Measurements from ENCODE around the gene ZBED6. TPM values are rescaled to one million over a fixed set of nuclear protein-coding genes. Genes with fewer than 3 reads are reported as not detected.

The ZBED6 gene
- total and polyA plus RNA-seq, 9 of the 15 experiments (the other 6 are each of a cell fraction or from before 2014, with no cell fraction given), result 0.21 to 16.6 (median 5.0) TPM

- H2AFZ ChIP-seq (ENCODE audit: low read depth, low read length), result no peak overlapping the region
- FAIRE-seq, result peak; percentile 19
- peaks cover 37 to 41% of the 10 kb centered on the region in 2 experiments for H3K27me3 ChIP-seq (ENCODE audit: control insufficient read depth in 2 of 2, insufficient read depth in 2 of 2, low read length in 2 of 2)
- intact Hi-C loops (cut with micrococcal nuclease), result loop anchor here (10.0 kb wide), 1 partner anchor 147 kb away; the partner anchor contains the start of gene ATP2B4
- H3K4me2 ChIP-seq (ENCODE audit: insufficient read depth, low read length), result no peak overlapping the region
- DNase-seq (ENCODE audit: extremely low read depth in 1 of 4, low spot score in 3 of 4), result no peak
- no peaks in the 10 kb centered on the region for H3K9me1 ChIP-seq (ENCODE audit: control insufficient read depth, insufficient read depth, low read length)
- no peaks in the 10 kb centered on the region for H3K9me3 ChIP-seq (replicated peaks; ENCODE audit: control insufficient read depth, insufficient read depth, low read depth, low read length)
- ATAC-seq, result no peak
- no peaks in the 10 kb centered on the region for H3K79me2 ChIP-seq (ENCODE audit: control insufficient read depth, insufficient read depth, low read length)
- BruUV-seq (replicated peaks), result no TSS peak
- H3K9ac ChIP-seq (ENCODE audit: insufficient read depth in 1 of 2, low read depth in 2 of 2, low read length in 2 of 2), result no peak overlapping the region
- CTCF ChIA-PET (ENCODE audit: low intra/inter-chr PET ratio), result no interaction called here
- H3K4me1 ChIP-seq (replicated peaks in 1 of 2; ENCODE audit: control insufficient read depth in 2 of 2, insufficient read depth in 2 of 2, low read length in 2 of 2), result no peaks in the 10 kb centered on the region; a peak in 1 of 5 replicates
- no peaks in the 10 kb centered on the region for H3K36me3 ChIP-seq (ENCODE audit: control insufficient read depth, insufficient read depth, low read length)
- TF ChIP-seq MLX (CRISPR knock-in tag; conservative IDR thresholded peaks at IDR 0.05) (no peak), SIRT6 (IDR thresholded peaks at IDR 0.05; ENCODE audit: low read depth, low read length) (no peak), RBM15 (IDR thresholded peaks at IDR 0.05; ENCODE audit: insufficient read depth, low read length) (no peak), ZFP36 (IDR thresholded peaks at IDR 0.05; ENCODE audit: low read depth, low read length, partially characterized antibody) (no peak), ZNF347 (CRISPR knock-in tag; IDR thresholded peaks at IDR 0.05; ENCODE audit: low read depth) (no peak), FOXK1 (CRISPR knock-in tag; IDR thresholded peaks at IDR 0.05; ENCODE audit: borderline replicate concordance) (no peak), ZNF282 (CRISPR knock-in tag; IDR thresholded peaks at IDR 0.05) (no peak), ZBTB26 (CRISPR knock-in tag; IDR thresholded peaks at IDR 0.05) (no peak), PML (IDR thresholded peaks at IDR 0.05; ENCODE audit: low read length) (no peak), KLF13 (tag; IDR thresholded peaks at IDR 0.05; ENCODE audit: borderline replicate concordance, low read depth) (no peak), GABPB2 (CRISPR knock-in tag; conservative IDR thresholded peaks at IDR 0.05) (no peak), ILK (tag; IDR thresholded peaks at IDR 0.05; ENCODE audit: borderline replicate concordance, low read depth) (no peak), ZNF12 (CRISPR knock-in tag; IDR thresholded peaks at IDR 0.05) (no peak)
- POLR2A ChIA-PET, result interaction anchor here (0.9 kb wide), 1 partner anchor 12 kb away, joined by 3 read pairs; no protein-coding TSS in a partner anchor
- H4K20me1 ChIP-seq (replicated peaks; ENCODE audit: control insufficient read depth, insufficient read depth, low read length), result no peaks in the 10 kb centered on the region
- 0% methylated on average over 7 of the region's 7 CpGs for WGBS (ENCODE audit: insufficient coverage, low coverage, missing lambda C conversion rate)
- H3K4me3 ChIP-seq, result no peak overlapping the region
- H3K27ac ChIP-seq (ENCODE audit: extremely low read depth, low read depth, low read length), result no peak overlapping the region
- in situ Hi-C loops (cut with MboI), result no loop called here
Measured at GRCh38 chr1:203771901-203772301, 23.5 kb upstream of the ZBED6 start.

All from K562 (cell line).